ENCODE results near the gene PDE2A.

Gene PDE2A

GRCh38 chr11:72633068-72633467 is 41.2 kb downstream of the PDE2A start:
- FAIRE-seq: no peak
- DNase-seq (ENCODE audit: insufficient read length, low spot score): no peak
- TF ChIP-seq, protein P1, sequence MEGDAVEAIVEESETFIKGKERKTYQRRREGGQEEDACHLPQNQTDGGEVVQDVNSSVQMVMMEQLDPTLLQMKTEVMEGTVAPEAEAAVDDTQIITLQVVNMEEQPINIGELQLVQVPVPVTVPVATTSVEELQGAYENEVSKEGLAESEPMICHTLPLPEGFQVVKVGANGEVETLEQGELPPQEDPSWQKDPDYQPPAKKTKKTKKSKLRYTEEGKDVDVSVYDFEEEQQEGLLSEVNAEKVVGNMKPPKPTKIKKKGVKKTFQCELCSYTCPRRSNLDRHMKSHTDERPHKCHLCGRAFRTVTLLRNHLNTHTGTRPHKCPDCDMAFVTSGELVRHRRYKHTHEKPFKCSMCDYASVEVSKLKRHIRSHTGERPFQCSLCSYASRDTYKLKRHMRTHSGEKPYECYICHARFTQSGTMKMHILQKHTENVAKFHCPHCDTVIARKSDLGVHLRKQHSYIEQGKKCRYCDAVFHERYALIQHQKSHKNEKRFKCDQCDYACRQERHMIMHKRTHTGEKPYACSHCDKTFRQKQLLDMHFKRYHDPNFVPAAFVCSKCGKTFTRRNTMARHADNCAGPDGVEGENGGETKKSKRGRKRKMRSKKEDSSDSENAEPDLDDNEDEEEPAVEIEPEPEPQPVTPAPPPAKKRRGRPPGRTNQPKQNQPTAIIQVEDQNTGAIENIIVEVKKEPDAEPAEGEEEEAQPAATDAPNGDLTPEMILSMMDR (IDR thresholded peaks at IDR 0.05; ENCODE audit: insufficient read depth, missing control alignments): no peak

GRCh38 chr11:72631806-72632731 is 42.2 kb downstream of the PDE2A start:
- FAIRE-seq (no peak), DNase-seq (ENCODE audit: insufficient read length, low spot score) (no peak)
- TF ChIP-seq, protein P1 (IDR thresholded peaks at IDR 0.05; ENCODE audit: insufficient read depth, missing control alignments): no peak

DNA sequence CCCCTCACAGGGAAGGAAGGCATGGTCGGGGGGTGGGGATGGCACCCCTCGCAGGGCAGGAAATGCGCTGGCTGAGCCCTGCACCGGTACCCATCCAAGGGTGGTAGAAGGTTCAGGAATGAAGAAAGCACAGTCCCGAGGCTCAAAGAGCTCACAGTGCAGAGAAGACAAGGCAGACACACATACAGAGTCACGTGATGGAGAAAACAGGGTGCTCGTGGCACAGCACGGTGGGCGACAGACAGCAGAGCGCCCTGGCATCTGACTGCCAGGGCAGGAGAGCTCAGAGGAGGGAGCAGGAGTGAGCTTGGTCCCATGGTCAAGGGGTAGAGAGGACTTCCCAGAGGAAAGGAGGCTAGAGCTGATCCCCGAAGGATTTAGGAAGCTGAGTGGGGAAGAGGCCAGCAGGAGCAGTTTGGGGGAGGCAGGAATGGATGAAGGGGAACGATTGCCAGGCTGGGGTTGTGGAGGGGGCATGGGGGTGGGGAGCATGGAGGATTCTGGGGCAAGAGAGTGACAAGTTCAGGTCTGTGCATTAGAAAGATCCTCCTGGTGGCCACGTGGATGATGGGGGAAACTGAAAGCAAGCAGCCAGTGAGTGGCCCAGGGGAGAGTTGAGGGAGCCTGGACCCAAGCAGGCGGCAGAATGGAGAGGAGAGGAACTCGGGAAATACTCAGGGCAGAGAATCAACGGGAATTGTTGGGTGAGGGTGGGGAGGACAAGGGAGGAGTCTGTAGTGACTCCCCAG is 43.9 kb downstream of the PDE2A start:
- FAIRE-seq: no peak
- TF ChIP-seq, protein P1 (IDR thresholded peaks at IDR 0.05; ENCODE audit: insufficient read depth, missing control alignments): no peak
- no peak for DNase-seq (ENCODE audit: insufficient read length, low spot score)

- no peak for DNase-seq (ENCODE audit: insufficient read length, low spot score)
- TF ChIP-seq, protein P1 (IDR thresholded peaks at IDR 0.05; ENCODE audit: insufficient read depth, missing control alignments): no peak
- FAIRE-seq: no peak
Measured at GRCh38 chr11:72629266-72629665, 45.0 kb downstream of the PDE2A start.

GRCh38 chr11:72627594-72628281 is 46.5 kb downstream of the PDE2A start:
- TF ChIP-seq, protein P1 (IDR thresholded peaks at IDR 0.05; ENCODE audit: insufficient read depth, missing control alignments): no peak
- no peak for FAIRE-seq
- no peak for DNase-seq (ENCODE audit: insufficient read length, low spot score)

GRCh38 chr11:72626414-72626936 is 47.7 kb downstream of the PDE2A start:
- FAIRE-seq (no peak), DNase-seq (ENCODE audit: insufficient read length, low spot score) (no peak)
- TF ChIP-seq, protein P1 (IDR thresholded peaks at IDR 0.05; ENCODE audit: insufficient read depth, missing control alignments): no peak

All from D721Med (cell line).